Astrocyte of the spinal cord (primary cell): ENCODE data around the gene MAGI1.
"Not testable (repeated sequence)": the region's sequence is repeated elsewhere in the genome, so short reads cannot be mapped to it uniquely, and the experiment has no call there.

ENCODE experiments used
- DNase-seq: peaks from one replicate; pipeline ENCODE4 v3.0.0; 2011; ENCODE audit warnings: low read depth, low spot score
- H3K4me3 ChIP-seq: 2 replicates; pipeline ENCODE4 v1.5.1; 2011; ENCODE audit warnings: low read depth, mild to moderate bottlenecking, low read length, moderate library complexity
- CTCF ChIP-seq: IDR thresholded peaks from 2 replicates; pipeline ENCODE4 v1.5.1; 2012; ENCODE audit warnings: low read depth, mild to moderate bottlenecking, low read length, inconsistent platforms
- in situ Hi-C: cut with HindIII; loops from 2 replicates; pipeline ENCODE4 v1.10.0; 2017; ENCODE audit warnings: low sequenced_read_pairs

MAGI1 gene

GRCh38 chr3:65569845-65570405, 468.8 kb downstream of the MAGI1 start:
- in situ Hi-C loops: no loop called here
- TF ChIP-seq CTCF: peak; percentile 15
- no peak for DNase-seq
- H3K4me3 ChIP-seq: no peak overlapping the region

- in situ Hi-C loops: no loop called here
- DNase-seq: no peak
- no peak overlapping the region for H3K4me3 ChIP-seq
- no peak for TF ChIP-seq CTCF
Observed at GRCh38 chr3:65569129-65569528, 469.6 kb downstream of the MAGI1 start.

- in situ Hi-C loops: no loop called here
- H3K4me3 ChIP-seq: no peak overlapping the region
- no peak for DNase-seq
- TF ChIP-seq CTCF: no peak
Observed at GRCh38 chr3:65568497-65568896, 470.2 kb downstream of the MAGI1 start.

- DNase-seq, H3K4me3 ChIP-seq, in situ Hi-C loops: not testable (repeated sequence)
Observed at GRCh38 chr3:65565744-65566143, 473.0 kb downstream of the MAGI1 start.

GRCh38 chr3:65564483-65564882, 474.2 kb downstream of the MAGI1 start:
- in situ Hi-C loops: no loop called here
- H3K4me3 ChIP-seq: no peak overlapping the region
- no peak for TF ChIP-seq CTCF
- no peak for DNase-seq

GRCh38 chr3:65563861-65564260, 474.9 kb downstream of the MAGI1 start:
- DNase-seq: no peak
- TF ChIP-seq CTCF: no peak
- in situ Hi-C loops: no loop called here
- no peak overlapping the region for H3K4me3 ChIP-seq

GRCh38 chr3:65562447-65562846, 476.3 kb downstream of the MAGI1 start:
- in situ Hi-C loops: no loop called here
- H3K4me3 ChIP-seq: no peak overlapping the region
- no peak for TF ChIP-seq CTCF
- DNase-seq: no peak
